Left ventricle myocardium inferior (tissue), 1 donor: ENCODE measurements around the gene TRMT6. TPM values are rescaled to one million over a fixed set of nuclear protein-coding genes. Genes with fewer than 3 reads are reported as not detected.

ENCODE experiments used
- DNase-seq: peaks from one replicate; pipeline ENCODE4 v3.0.0-alpha.2; 2020
- H3K27ac ChIP-seq: fragments of 200-600 bp; replicated peaks from 2 replicates; pipeline ENCODE4 v1.8.0; 2021
- H3K27me3 ChIP-seq: fragments of 200-600 bp; 2 replicates; pipeline ENCODE4 v1.8.0; 2021; ENCODE audit warnings: low read depth
- H3K36me3 ChIP-seq: fragments of 200-600 bp; 2 replicates; pipeline ENCODE4 v1.8.0; 2021
- H3K4me1 ChIP-seq: fragments of 200-600 bp; 2 replicates; pipeline ENCODE4 v1.8.0; 2021
- H3K4me3 ChIP-seq: fragments of 200-600 bp; 2 replicates; pipeline ENCODE4 v1.8.0; 2021; ENCODE audit warnings: mild to moderate bottlenecking, moderate library complexity
- H3K9me3 ChIP-seq: fragments of 200-600 bp; replicated peaks from 2 replicates; pipeline ENCODE4 v1.8.0; 2021
- intact Hi-C: fragments of 100-400 bp; cut with micrococcal nuclease; formaldehyde crosslinking; loops from one replicate; pipeline ENCODE4 v1.11.0; 2022
- total RNA-seq: library from RNA; stranded (reverse); fragmentation: NEBNext Ultra II Directional; extraction: Animal tissue kit (Norgen Biotek cat#: 25700); gene quantifications from one replicate; pipeline ENCODE4 v1.2.1, GENCODE V29; 2021
- TF ChIP-seq, protein P1 (sequence below): fragments of 200-600 bp; IDR thresholded peaks from 2 replicates; pipeline ENCODE4 v1.8.0; 2021; ENCODE audit warnings: antibody characterized with exemption, mild to moderate bottlenecking, borderline replicate concordance
- donor health status: DM: no; HTN: yes; CAD: no; lungs with severe emphysema.

The TRMT6 gene
- total RNA-seq, 1 donor from 2014 or later: 7.2 TPM

- DNase-seq: no peak
- Histone ChIP-seq H3K9me3 (no peaks in the 10 kb centered on the region), H3K4me1 (peaks cover 27% of the 10 kb centered on the region), H3K27me3 (peaks cover 1% of the 10 kb centered on the region), H3K27ac (no peak overlapping the region), H3K4me3 (no peak overlapping the region), H3K36me3 (no peaks in the 10 kb centered on the region)
- TF ChIP-seq, protein P1, sequence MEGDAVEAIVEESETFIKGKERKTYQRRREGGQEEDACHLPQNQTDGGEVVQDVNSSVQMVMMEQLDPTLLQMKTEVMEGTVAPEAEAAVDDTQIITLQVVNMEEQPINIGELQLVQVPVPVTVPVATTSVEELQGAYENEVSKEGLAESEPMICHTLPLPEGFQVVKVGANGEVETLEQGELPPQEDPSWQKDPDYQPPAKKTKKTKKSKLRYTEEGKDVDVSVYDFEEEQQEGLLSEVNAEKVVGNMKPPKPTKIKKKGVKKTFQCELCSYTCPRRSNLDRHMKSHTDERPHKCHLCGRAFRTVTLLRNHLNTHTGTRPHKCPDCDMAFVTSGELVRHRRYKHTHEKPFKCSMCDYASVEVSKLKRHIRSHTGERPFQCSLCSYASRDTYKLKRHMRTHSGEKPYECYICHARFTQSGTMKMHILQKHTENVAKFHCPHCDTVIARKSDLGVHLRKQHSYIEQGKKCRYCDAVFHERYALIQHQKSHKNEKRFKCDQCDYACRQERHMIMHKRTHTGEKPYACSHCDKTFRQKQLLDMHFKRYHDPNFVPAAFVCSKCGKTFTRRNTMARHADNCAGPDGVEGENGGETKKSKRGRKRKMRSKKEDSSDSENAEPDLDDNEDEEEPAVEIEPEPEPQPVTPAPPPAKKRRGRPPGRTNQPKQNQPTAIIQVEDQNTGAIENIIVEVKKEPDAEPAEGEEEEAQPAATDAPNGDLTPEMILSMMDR: no peak
- intact Hi-C loops: no loop called here
These were observed 59.4 kb downstream of the TRMT6 start for GRCh38 chr20:5890773-5891441.

- Histone ChIP-seq H3K4me3 (no peak overlapping the region), H3K9me3 (no peaks in the 10 kb centered on the region), H3K27me3 (no peaks in the 10 kb centered on the region), H3K27ac (peak overlapping the region; percentile 92), H3K4me1 (peaks cover 26% of the 10 kb centered on the region), H3K36me3 (no peaks in the 10 kb centered on the region)
- intact Hi-C loops: no loop called here
- TF ChIP-seq, protein P1: no peak
- no peak for DNase-seq
These were observed 62.3 kb downstream of the TRMT6 start for GRCh38 chr20:5888041-5888440.

DNA sequence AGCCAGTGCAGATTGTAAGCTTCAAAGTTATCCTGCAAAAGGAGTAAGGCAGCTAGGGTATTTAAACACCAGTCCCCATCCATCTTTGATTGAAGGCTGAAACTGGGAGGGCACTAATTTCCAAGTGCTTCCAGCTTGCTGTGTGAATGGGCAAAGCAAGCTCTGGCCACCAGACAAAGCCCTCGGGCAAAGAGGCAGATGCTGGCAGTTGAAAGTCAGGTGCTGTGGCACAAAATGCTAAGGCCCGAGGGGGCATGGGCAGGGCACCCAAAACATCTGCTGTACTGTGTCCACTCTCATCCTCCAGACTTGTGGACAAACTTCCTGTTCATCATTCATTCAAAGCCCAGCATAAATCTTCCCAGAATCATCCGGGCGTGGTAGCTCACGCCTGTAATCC lies 62.9 kb downstream of the TRMT6 start:
- Histone ChIP-seq H3K9me3 (no peaks in the 10 kb centered on the region), H3K36me3 (no peaks in the 10 kb centered on the region), H3K4me3 (no peak overlapping the region), H3K4me1 (peaks cover 22% of the 10 kb centered on the region), H3K27me3 (no peaks in the 10 kb centered on the region), H3K27ac (peak overlapping the region; percentile 92)
- intact Hi-C loops: no loop called here
- TF ChIP-seq, protein P1: no peak
- no peak for DNase-seq

Other genes with a start within 250 kb of the TRMT6 start
- 5.7 TPM for gene SHLD1, start 200.1 kb downstream of the TRMT6 start, total RNA-seq
- 10.6 TPM for gene CHGB, start 39.0 kb downstream of the TRMT6 start, total RNA-seq
- 6.9 TPM for gene MCM8, start 119 bp upstream of the TRMT6 start, total RNA-seq
- gene CRLS1, start 55.6 kb upstream of the TRMT6 start, total RNA-seq: 87.3 TPM
- gene LRRN4, start 103.5 kb upstream of the TRMT6 start, total RNA-seq: 0.08 TPM
- 0.63 TPM for gene FERMT1, start 172.5 kb upstream of the TRMT6 start, total RNA-seq